Measurements from ENCODE around the gene THSD7B. TPM values are rescaled to one million over a fixed set of nuclear protein-coding genes. Genes with fewer than 3 reads are reported as not detected.

The THSD7B gene
- total and polyA plus RNA-seq, 10 of the 15 experiments (the other 5 are each of a cell fraction or from before 2014, with no cell fraction given): 0.03 to 0.56 (median 0.28) TPM

DNA sequence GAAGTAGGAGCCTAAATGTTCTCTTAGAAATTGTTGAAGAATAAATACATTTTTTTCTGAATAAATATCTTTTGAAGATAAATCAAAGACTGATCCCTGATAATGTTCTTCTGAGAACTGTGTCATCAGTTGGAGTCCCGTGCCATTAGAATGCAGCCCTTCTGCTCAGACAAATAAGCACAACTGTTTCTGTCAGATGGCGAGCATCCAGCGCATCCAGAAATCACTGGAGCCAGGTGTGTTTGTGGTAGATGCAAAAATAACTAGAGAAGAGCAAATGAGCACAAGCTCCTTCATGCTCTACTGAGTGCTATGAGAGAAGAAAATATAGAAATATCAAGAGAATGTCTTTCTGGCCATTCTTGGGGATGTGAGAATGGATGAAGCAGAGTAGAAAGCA, 573.7 kb downstream of the THSD7B start:
- no peaks in the 10 kb centered on the region for H3K79me2 ChIP-seq (ENCODE audit: control insufficient read depth, insufficient read depth, low read length)
- ATAC-seq (no peak), DNase-seq (ENCODE audit: low read depth, low spot score) (no peak), FAIRE-seq (no peak)
- intact Hi-C loops (cut with micrococcal nuclease; ENCODE audit: unreplicated experiment) (no loop called here), in situ Hi-C loops (cut with MboI) (no loop called here)
- 3% methylated on average over 3 of the region's 3 CpGs for WGBS (ENCODE audit: insufficient coverage, insufficient replicate concordance, low lambda C conversion rate, missing lambda C conversion rate)
- H3K36me3 ChIP-seq (ENCODE audit: control insufficient read depth in 2 of 2, insufficient read depth in 2 of 2, low read length in 1 of 2): no peaks in the 10 kb centered on the region
- TF ChIP-seq MEF2B (IDR thresholded peaks at IDR 0.05; ENCODE audit: partially characterized antibody, poor library complexity, severe bottlenecking) (no peak), RFX5 (IDR thresholded peaks at IDR 0.05; ENCODE audit: low read depth, low read length) (no peak), SPI1 (IDR thresholded peaks at IDR 0.05; ENCODE audit: borderline replicate concordance, insufficient read depth, low read depth, low read length) (no peak), RB1 (IDR thresholded peaks at IDR 0.05; ENCODE audit: borderline replicate concordance) (no peak), ETV6 (conservative IDR thresholded peaks at IDR 0.05 in 1 of 2, IDR thresholded peaks at IDR 0.05 in 1 of 2; ENCODE audit: borderline replicate concordance in 1 of 2, low read depth in 1 of 2) (no peak), CHD2 (IDR thresholded peaks at IDR 0.05; ENCODE audit: borderline replicate concordance, low read depth, low read length) (no peak), HCFC1 (IDR thresholded peaks at IDR 0.05; ENCODE audit: low read length) (no peak), CREB1 (IDR thresholded peaks at IDR 0.05; ENCODE audit: low read depth) (no peak), ZNF217 (IDR thresholded peaks at IDR 0.05) (no peak), MTA2 (IDR thresholded peaks at IDR 0.05; ENCODE audit: low read depth) (no peak), CEBPB (IDR thresholded peaks at IDR 0.05; ENCODE audit: borderline replicate concordance in 1 of 2, low read depth in 2 of 2, low read length in 2 of 2) (no peak), SIX5 (IDR thresholded peaks at IDR 0.05; ENCODE audit: low read depth, low read length, severe bottlenecking) (no peak), RCOR1 (conservative IDR thresholded peaks at IDR 0.05; ENCODE audit: low read depth, low read length) (no peak), KDM1A (IDR thresholded peaks at IDR 0.05; ENCODE audit: borderline replicate concordance) (no peak), BHLHE40 (IDR thresholded peaks at IDR 0.05; ENCODE audit: borderline replicate concordance in 1 of 2, low read depth in 2 of 2, low read length in 1 of 2) (no peak), FOXK2 (IDR thresholded peaks at IDR 0.05) (no peak), EP300 (IDR thresholded peaks at IDR 0.05; ENCODE audit: borderline replicate concordance in 1 of 2, control insufficient read depth in 1 of 2, low read depth in 2 of 2, low read length in 2 of 2) (no peak), IRF4 (IDR thresholded peaks at IDR 0.05; ENCODE audit: low read depth, low read length) (no peak), BCL11A (IDR thresholded peaks at IDR 0.05; ENCODE audit: low read depth, low read length) (no peak)
- TF ChIP-seq, protein P1, sequence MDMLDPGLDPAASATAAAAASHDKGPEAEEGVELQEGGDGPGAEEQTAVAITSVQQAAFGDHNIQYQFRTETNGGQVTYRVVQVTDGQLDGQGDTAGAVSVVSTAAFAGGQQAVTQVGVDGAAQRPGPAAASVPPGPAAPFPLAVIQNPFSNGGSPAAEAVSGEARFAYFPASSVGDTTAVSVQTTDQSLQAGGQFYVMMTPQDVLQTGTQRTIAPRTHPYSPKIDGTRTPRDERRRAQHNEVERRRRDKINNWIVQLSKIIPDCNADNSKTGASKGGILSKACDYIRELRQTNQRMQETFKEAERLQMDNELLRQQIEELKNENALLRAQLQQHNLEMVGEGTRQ (IDR thresholded peaks at IDR 0.05; ENCODE audit: borderline replicate concordance, low read depth, low read length): no peak
- H3K27me3 ChIP-seq (replicated peaks in 1 of 2; ENCODE audit: control insufficient read depth in 2 of 2, insufficient read depth in 2 of 2, low read length in 1 of 2): no peaks in the 10 kb centered on the region
- no TSS peak for BruUV-seq (replicated peaks)
- POLR2A ChIA-PET: no interaction called here
- RAD21 ChIA-PET (ENCODE audit: unreplicated experiment): no interaction called here
- H3K27ac ChIP-seq (ENCODE audit: control insufficient read depth, insufficient read depth): no peak overlapping the region
- no peak overlapping the region for H2AFZ ChIP-seq (ENCODE audit: control insufficient read depth, low read depth, low read length)
- H3K4me1 ChIP-seq (ENCODE audit: control insufficient read depth, insufficient read depth, low read length): no peaks in the 10 kb centered on the region
- no peaks in the 10 kb centered on the region for H4K20me1 ChIP-seq (ENCODE audit: control insufficient read depth, insufficient read depth)
- SMC1A ChIA-PET (ENCODE audit: uncharacterized antibody, unreplicated experiment): no interaction called here
- H3K4me3 ChIP-seq: no peak overlapping the region
- no peak overlapping the region for H3K9ac ChIP-seq (ENCODE audit: control insufficient read depth, insufficient read depth, low read length)
- H3K9me3 ChIP-seq (replicated peaks; ENCODE audit: control insufficient read depth, insufficient read depth, low read length): no peaks in the 10 kb centered on the region
- CTCF ChIA-PET: no interaction called here
- H3K4me2 ChIP-seq (ENCODE audit: control insufficient read depth, insufficient read depth): no peak overlapping the region
